ENCODE results near the gene GCK. TPM values are rescaled to one million over a fixed set of nuclear protein-coding genes. Genes with fewer than 3 reads are reported as not detected.

GCK gene
- total RNA-seq, 1 donor from 2014 or later, result 0.18 TPM

DNA sequence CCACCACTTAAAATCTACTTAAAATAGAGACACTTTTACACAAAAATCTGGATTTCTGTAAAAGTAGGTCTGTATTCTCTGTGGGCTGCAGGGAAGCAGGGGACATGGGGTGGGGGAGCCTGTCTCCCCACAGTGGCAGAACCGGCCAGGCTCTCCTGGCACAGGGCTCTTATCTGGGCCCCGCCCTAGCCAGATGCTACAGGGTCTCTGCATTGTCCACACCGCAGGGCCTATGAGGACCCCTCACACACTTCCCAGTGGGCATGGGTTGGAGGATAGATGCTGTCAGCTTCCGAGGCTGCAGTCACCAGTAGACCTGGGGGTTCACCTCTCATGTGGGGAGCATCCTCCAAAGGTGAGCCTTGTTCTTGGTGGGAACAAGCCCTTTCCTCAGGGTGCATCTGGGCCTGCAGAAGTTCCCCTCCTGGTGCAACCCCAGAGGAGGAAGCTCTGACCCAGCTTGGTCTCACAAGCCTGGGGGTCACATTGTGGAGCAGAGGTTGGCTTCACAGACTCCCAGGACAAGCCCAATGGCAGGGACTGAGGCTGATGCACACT is 32.7 kb downstream of the GCK start:
- intact Hi-C loops (cut with micrococcal nuclease), result no loop called here

DNA sequence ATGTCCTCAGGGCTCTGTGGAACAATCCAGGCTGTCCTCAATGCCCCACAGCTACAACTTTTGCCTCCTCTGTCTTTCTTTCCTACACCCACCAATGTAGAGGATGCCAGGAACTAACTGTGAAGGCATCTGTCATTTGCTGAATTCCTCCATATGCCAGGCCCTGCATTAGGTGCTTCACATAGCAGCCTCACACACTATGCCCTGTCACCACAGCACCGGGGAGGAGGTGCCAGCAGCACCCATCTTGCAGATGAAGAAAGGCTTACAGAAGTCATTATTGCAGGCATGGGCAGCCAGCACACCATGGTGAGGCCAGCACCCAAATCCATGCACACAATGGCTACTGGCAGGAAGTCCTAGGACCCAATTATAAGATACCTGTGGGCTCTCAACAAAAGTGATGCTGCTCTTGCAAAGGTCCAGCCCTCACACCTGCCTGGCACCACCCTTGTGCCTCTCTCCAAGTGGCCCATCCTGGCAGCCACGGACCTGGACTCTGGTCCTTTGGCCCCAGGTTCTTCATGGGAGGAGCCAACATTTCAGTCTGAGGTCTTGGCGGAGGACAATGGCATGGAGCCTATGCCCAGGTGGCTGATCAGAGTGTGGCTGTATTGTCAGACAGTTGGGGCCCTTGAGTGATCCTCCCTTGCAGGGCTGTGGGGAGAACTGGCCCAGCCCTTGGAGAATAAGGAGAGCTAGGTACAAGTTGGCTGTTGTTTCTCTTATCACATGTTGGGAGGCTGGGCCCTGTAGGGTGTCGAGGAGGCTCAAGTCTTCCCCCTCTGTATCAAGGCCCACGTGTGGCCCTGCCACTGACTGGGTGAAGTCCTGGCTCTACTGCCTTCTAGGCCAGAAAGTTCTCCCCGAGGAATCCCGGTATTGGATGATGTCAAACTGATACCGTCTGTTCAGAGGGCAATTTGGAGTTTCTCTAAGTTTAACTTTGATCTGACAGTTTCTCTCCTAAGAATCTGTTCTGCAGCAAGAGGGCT is 33.8 kb downstream of the GCK start:
- intact Hi-C loops (cut with micrococcal nuclease), result no loop called here

DNA sequence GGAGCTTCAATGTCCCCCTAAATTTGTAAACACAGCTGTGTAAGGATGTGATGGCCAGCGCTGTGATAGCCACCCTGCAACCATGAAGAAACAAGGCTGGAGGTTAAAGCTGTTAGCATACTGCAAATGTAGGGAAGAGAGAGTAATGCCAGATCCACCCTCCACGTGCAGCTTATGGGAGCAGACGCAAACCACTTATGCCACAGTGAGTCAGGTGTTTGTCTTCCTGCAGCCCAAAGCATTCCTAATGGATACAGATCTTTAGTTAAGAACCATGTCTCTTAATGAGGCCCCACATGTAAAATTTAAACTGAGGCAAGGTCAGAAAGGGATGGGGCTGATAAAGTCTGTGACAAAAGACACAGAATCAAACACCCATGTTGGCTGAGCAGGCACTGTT is 34.5 kb downstream of the GCK start:
- intact Hi-C loops (cut with micrococcal nuclease), result no loop called here

DNA sequence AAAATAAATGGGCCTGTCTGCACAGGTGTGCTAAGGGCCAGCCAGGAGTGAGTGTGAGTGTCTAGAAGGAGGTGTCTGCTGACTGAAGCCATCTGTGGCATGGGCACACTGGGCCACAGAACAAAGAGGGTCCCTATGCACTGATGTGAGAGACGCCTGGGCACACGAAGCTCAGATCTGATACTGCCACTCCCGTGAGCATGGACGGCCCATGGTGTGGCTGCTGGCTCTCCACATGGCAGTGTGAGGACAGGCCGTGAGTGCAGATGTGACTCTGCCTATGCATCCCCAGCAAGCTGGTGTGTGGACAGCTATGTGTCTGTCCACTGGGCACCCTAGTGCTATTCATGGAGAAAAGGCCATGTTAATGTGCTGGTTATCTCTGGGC is 35.3 kb downstream of the GCK start:
- intact Hi-C loops (cut with micrococcal nuclease), result no loop called here

DNA sequence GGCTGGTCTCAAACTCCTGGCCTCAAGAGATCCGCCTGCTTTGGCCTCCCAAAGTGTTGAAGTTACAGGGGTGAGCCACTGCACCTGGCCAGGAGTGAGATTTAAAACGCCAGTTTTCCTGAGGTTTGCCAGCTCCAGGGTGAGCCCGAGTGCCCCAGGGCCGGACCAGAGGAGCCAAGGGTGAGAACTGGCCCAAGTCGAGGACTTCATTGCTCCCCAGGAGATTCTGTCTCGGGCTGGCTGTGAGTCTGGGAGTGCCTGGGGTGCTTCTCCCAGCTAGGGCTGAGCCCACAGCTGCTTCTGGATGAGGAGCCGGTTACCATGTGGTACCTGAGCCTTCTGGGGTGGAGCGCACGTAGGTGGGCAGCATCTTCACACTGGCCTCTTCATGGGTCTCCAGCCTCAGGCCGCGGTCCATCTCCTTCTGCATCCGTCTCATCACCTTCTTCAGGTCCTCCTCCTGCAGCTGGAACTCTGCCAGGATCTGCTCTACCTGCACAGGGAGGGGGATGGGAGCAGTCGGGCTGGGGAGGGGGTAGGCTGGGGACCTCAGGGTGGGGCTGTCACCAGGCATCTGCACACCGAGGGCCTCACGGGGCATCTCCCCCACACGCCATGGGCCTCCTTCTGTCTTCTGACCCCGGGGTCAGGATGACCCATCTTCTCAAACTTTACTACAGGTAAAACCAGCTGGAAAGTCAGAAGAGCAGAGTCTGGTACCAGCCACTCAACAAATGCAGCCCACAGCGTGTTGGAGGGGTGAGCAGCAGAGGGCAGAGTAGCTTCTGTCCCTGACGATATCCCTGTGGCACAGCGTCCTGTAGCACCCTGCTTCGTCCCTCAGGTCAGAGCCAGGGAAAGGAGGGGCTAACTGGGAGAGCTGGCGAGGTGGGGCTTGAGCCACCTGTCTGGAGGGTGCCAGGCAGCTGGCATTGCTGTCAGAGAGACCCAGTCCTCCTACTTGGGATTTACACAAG is 36.0 kb downstream of the GCK start:
- intact Hi-C loops (cut with micrococcal nuclease), result no loop called here

DNA sequence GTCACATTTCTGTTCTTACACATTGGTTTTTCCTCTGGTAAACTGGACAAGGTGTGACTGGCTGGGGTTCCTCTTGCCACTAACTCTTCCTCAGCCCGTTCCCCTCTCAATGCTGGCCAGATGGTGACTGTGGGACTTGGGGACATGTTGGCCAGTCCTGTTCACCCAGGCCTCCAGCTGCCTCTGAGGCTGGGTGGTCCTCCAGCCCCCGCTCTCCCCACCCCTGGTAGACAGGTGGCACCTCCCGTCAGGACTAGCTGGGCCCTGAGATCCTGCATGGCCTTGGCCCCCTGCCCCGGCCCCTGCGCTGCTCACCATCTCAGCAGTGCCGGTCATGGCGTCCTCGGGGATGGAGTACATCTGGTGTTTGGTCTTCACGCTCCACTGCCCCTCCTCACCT is 37.3 kb downstream of the GCK start:
- intact Hi-C loops (cut with micrococcal nuclease), result no loop called here

DNA sequence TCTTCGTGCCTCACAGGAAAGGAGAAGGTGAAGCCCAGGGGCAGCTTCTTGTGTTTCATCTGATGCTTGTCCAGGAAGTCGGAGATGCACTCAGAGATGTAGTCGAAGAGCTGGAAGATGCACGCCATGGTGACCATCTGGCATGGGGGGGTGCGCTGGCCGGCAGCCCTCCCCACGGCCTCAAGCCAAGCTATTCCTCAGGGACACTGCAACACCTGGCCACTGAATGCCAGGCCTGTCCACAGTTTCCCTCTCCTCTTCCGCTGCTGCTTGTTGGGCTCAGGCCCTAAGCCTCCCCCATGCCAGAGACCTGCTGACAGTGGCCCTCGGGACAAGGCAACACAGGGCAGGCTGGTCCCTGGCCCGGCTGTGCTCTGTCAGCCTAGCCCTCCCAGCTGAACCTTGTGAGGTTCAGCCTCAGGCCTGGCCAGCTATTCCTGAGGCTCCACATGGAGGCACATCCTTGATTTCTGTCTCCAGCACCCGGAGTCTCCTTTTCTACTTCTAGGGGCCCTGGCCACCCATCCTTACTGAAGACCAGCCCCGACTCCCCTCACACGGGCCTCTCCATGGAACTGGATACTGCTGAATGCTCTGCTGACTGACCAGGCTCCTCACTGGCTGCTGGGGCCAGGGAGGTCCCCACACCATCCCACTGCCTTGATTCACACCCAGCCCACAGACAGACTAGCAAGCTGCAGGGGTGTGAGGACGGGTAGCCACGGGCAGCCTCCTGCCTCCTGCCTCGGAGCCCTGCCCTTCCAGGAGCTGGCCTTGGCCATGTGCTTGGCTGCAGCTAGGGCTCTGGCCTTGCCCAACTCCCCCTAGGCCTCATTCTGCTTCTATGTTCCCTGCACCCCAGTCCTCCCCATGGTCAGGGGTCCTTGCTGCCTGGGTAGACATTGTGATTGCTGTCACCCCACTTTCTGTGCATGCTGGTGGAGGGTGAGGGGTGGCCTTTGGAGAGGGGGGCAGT is 38.0 kb downstream of the GCK start:
- intact Hi-C loops (cut with micrococcal nuclease), result no loop called here

DNA sequence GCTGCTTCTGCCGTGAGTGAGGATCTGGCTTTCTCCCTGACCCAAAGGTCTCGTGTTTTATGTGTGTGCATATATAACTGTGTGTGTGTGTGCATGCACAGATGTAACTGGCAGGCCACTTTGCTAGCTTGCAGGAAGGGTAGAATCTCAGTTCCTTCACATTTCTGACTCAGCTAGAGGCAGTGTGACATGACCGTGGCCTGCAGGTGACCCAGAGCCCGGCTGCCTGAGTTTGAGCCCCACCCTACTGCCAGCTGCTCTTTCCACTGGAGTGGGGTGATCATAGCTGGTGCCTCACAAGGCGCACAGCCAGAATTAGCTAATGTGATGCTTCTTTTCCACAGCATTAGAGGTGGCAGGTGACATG is 38.8 kb downstream of the GCK start:
- intact Hi-C loops (cut with micrococcal nuclease), result no loop called here

DNA sequence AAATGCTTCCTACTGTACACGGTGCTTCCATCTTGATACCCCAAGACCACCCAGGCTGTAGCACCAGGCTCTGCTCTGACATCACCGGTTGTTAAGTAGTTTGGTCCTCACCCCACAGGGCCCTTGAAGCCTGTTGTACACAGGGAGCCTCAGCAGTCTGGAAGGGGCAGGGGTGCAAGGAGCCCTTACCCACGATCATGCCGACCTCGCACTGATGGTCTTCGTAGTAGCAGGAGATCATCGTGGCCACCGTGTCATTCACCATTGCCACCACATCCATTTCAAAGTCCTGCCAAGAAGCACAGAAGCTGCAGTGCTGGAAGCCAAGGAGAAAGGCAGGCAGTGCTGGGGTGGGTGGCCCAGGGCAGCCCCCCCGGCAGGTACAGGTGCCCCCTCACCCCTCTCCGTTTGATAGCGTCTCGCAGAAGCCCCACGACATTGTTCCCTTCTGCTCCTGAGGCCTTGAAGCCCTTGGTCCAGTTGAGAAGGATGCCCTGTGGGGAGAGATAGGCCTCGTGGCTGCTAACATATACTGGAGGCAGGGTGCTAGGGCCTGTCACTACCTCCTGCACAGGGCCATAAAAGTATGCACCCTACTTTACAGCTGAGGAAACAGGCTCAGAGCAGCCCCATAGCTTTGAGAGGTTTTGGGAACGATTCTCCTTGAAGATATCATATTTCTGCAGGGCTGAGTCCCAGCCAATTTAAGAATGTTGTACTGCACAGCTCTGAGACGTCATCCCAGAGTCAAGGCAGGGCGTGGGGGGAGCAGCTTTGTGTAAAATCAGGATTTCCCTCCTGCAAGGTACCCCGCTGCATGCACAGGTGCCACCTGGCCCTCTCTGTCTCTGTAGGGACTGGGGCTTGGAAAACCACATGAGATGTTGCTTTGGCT is 39.4 kb downstream of the GCK start:
- intact Hi-C loops (cut with micrococcal nuclease), result no loop called here

DNA sequence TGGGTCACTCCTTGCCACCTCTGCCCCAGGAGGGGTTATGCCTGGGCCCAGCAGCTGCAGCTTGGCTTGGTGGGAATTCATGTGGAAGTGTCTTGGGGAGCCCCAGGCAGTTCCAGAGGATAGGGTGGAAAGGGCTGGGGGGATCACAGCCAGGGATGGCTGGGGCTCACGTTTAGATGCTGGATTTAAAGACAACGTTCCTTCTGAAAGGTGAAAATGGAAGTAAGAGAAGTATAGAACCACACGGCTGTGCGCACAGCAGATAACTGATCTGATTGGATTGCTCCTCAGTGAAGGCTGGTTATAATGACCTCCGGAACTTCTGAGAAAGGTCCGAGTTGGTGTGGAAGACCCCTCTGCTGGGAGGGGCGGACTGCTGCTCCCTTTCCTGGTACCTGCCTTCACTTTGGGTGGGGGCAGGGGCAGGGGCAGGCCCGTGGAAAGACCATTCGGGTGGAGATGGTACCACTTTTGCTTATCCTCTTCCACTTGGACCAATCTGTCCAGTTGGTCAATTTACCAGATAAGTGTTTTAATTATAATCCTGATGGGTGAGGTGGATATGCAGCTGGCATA is 40.2 kb downstream of the GCK start:
- intact Hi-C loops (cut with micrococcal nuclease), result no loop called here

DNA sequence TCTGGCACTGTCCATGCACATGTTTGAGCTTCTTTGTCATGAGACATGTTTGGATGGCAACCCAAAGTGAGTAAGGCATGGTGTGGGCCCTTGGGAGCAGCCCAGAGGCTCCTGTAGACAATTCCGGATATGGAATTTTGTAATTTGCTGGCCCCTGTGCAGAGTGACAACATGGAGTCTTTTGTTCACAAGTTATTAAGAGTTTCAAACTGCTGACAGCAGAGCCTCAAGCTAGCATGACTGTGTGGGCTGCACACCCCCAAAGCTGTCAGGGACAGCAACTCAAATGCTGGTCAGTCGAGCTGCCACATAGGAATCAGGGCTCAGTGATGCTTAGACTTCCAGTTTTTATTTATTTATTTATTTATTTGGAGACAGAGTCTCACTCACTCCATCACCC is 41.1 kb downstream of the GCK start:
- intact Hi-C loops (cut with micrococcal nuclease), result no loop called here

DNA sequence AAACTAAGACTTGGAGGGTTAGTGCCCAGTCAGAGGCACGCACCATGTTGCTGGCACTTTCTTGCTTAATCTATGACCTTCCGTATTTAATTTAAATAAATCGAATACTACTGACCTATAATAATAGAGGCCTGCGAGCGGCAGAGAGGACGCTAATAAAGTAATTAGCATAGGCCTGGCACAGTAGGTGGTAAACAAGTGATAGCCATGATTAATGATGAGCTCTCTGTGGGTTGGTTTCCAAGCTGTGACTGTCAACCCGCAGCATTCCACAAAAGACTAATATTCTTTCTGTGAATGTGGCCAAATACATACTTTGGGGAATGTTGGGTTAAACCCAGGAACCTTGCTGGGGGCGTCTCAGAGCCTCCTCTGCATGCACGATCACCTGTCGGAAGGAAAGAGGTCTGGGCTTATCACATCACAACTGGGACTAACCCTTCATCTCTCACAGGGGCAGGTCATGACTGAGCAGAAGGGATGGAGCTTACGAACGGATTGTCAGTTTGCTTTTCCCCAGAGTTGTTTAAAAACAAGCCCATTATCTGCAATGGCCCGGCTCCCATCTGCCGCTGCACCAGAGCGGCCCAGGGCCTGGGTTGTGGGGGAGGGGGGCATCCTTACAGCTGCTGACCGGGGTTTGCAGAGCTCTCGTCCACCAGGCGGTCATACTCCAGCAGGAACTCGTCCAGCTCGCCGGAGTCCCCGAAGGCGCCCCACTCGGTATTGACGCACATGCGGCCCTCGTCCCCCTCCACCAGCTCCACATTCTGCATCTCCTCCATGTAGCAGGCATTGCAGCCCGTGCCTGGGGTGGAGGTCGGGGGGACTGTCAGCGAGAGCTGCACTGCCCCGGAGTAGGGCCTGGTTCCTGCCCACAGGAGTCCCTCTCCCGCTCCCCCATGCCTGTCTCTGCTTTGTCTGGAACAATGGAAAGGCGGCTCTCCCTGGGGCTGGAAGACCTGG is 41.9 kb downstream of the GCK start:
- intact Hi-C loops (cut with micrococcal nuclease), result no loop called here

DNA sequence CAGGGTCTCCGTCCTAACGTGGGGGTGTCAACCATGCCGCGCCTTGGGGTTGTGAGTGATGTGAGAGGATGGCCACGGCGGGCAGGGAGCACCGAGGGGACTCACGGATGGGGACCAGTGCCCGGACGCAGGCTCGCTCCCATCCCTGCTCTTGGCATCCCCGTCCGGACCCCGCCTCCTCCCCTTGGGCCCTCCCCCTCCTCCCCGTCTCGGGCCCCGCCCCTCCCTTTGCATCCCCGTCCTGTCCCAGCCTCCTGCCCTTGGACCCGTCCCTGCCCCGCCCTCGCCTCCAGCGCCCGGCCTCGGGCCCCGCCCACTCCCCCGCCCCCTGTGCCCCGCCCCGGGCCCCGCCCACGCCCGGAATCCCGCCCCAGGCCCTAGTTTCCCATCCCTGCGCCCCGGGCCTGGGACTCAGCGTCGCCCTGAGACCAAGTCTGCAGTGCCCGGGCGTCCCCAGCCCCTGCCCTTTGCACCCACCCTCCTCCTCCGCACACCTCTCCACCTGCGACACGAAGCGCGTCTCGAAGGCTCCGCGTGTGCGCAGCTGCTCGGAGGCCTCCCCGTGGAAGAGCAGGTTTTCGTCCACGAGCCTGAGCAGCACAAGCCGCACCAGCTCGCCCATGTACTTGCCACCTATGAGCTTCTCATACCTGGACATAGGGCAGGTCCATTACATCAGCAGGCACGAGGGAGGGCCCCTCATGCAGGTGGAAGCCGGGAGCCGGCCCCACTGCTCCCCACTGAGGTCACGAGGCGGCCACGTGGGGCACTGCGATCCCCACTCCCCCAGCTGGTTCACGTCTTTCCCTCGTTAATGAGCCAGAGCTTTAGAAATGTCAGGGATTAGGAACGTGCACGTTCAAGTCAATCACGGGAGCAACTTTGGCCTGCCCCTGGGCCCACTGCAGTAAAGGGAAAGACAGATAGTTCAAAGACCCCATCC is 43.0 kb downstream of the GCK start:
- intact Hi-C loops (cut with micrococcal nuclease), result loop anchor here (1.0 kb wide), 2 partner anchors 23 to 64 kb away; partner anchors contain the start of genes POLD2 and POLM

DNA sequence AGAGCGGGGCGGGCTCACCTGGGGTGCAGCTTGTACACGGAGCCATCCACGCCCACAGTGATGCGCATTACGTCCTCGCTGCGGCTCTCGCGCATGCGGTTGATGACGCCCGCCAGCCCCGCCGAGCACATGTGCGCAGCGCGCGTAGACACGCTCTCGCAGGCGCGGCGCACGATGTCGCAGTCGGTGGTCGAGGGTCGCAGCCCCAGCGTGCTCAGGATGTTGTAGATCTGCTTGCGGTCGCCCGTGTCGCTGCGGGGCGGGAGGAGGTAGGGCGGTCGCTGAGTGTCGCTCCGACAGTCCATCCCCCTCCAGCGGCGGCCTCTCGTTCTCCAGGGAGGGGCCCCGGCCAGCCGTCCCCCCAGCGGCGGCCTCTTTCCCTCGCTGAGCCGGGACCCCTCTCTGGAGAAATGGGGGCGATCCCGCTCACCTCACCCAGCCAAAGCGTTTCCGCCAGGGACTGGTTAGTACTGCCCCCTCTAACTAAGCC is 43.7 kb downstream of the GCK start:
- intact Hi-C loops (cut with micrococcal nuclease), result no loop called here

DNA sequence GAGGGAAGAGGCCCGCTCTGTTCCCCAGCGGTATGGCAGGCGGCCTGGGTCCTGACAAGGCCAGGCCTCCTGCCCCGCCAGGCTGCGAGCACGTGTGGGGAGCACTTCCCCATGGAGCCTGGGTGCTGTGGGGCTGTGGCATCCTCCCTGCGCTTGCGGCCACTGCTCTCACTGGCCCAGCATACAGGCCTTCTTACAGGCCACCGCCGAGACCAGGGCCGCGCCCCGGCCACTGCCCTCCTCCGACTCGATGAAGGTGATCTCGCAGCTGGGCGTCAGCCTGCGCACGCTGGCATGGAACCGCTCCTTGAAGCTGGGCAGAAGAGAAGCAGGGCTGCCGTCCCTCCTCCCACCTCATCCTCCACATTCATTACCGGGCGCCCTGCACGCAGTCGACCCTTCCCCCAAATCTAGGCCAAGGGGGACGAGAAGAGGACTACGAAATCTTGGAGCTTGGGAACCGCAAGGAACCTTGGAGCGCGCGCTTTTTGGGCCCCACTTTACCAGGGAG is 44.2 kb downstream of the GCK start:
- intact Hi-C loops (cut with micrococcal nuclease), result no loop called here

DNA sequence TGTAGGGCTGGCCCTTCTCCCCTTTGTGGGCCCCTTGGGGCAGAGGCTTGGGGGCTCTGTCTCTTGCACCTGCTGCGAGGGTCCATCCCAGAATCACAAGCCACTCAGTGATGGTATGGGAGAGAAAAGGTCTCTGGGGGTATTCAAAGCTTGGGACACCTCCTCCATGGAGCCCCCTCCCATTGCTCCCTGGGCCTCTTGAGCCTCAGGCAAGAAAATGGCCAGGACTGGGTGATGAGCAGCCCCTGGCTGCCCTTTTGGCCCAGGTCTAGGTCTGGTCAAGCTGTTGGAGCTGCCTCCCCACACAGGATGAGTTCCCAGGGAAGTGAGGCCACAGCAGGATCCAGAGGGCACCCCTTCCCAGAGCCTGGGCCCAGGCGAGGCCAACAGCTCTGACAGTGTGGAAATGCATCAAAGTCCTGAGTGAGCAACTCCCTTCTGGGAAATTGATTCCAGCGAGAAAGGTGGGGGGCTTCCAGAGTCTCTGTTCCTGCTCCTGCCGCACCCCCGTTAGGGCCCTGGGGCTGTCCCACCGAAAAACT is 44.7 kb downstream of the GCK start:
- intact Hi-C loops (cut with micrococcal nuclease), result no loop called here
